NCI-H526 treated with DMSO at 0.1 percent for 48 hours (cell line): Measurements from ENCODE around the gene SVEP1.
"Not testable (repeated sequence)": the region's sequence is repeated elsewhere in the genome, so short reads cannot be mapped to it uniquely, and the experiment has no call there.

Experiments
- DNase-seq: peaks from one replicate; lab custom pipeline; 2025; lab: John Stamatoyannopoulos, UW

Gene SVEP1

DNA sequence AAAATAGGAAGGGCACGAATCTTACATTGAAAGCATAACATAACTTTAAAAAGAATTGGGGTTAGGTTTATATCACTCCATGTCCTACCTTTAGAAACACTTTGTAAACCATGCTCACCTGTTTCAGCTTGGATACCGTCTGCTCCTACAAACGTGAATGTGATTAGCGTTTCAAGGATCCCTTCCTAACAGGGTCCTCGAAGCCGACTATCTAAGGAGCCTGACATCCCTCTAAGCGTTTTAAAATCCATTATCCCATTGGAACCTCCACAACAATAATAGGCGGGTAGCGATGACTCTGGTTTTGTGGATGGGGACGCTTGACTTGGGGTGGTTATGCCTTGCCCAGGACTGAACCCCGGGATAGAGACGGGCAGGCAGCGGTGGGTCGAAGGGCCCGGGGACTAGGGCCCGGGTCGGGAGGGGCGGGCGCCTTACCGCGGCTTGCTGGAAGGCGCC lies 937 bp downstream of the SVEP1 start:
- DNase-seq: no peak

- no peak for DNase-seq
These were observed 3.6 kb downstream of the SVEP1 start for GRCh38 chr9:110575945-110576344.

DNA sequence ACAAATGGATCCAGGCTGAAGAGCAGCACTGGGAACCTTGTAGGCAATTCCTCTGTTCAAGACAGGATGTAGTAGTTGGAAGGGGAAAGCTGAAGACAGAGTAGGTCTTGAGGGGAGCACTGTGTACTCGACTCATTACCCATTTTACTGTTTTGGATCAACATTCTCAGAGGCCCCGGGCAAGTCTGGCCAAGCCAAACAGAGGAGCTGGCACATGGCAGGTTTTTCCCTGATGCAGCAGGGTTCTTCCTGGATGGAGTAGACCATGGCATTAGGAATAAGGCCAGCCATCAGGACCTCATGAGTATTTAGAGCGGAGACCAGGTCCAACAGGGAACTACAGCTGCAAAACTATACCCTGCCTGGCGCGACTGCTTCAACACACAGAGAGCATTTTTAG lies 4.4 kb downstream of the SVEP1 start:
- DNase-seq: no peak

GRCh38 chr9:110573305-110573704 lies 6.2 kb downstream of the SVEP1 start:
- DNase-seq: no peak

DNA sequence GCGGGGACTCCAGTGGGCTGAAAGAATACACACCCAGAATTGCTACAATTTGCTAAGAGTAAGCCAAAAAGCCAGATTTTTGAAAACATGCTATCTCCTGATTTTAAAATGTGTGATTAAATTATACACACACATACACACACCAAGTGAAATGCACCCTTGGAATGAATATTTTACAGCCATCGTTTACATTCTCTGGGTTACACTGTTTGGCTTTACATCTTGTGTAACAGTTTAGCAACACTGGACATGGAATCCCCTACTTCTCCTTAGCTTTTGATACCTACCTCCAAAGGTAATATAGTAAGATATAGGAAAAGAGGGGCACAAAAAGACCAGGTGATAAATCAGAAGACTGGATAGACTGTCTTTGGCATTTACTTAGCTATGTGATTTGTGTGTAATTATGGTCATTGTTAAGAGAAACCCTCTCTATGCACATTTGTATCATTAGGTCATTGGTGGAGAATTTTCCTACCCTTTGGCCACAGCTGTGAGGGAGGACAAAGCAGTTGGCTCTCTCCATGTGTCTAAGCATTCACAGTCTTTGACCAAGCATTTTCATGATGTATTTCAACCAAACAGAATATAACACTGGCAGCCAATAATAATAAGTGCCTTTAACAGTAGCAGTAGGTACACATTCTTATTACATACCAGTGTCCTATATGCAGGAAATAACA lies 7.6 kb downstream of the SVEP1 start:
- no peak for DNase-seq

GRCh38 chr9:110566156-110566555 lies 13.4 kb downstream of the SVEP1 start:
- DNase-seq: no peak

- no peak for DNase-seq
These were observed 17.7 kb downstream of the SVEP1 start for GRCh38 chr9:110561826-110562225.

DNA sequence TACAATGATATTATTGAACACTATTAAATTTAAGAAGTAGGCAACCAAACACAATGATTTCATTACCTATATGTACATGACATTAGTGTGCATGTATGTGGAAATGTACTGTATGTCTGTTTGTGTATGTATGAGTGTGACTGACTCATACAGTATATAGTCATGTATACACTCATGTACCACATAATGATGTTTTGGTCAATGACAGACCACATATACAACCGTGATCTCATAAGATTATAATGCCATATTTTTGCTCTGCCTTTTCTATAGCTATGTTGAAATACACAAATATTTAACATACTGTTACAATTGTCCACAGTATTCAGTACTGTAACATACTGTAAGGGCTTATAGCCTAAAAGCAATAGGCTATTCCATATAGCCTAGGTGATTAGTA lies 19.7 kb downstream of the SVEP1 start:
- DNase-seq: no peak

- DNase-seq: no peak
These were observed 23.8 kb downstream of the SVEP1 start for GRCh38 chr9:110555551-110556331.

DNA sequence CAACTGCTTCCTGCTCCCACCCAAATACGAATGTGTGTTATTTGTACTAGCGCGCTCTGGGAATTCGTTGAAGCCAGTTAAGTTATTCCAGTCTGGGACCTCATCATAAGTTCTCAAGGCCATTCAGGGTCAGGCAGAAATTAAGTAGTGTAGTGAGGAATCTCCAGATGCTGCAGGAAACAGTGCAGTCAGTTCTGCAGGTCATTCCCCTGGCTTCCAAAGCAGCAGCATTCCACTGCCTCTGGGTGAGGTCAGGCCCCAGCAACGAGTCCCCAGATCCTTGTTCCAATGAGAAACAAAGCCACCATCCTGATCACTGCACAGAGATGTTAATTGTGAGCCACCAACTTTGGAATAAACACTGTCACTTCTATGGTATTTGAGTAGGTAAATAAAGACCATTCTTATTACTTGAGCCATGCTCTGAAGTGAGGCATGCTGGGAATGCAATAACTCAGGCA lies 33.1 kb downstream of the SVEP1 start:
- DNase-seq: no peak

GRCh38 chr9:110545705-110546104 lies 33.8 kb downstream of the SVEP1 start:
- no peak for DNase-seq

- DNase-seq: no peak
These were observed 35.9 kb downstream of the SVEP1 start for GRCh38 chr9:110543631-110544051.

DNA sequence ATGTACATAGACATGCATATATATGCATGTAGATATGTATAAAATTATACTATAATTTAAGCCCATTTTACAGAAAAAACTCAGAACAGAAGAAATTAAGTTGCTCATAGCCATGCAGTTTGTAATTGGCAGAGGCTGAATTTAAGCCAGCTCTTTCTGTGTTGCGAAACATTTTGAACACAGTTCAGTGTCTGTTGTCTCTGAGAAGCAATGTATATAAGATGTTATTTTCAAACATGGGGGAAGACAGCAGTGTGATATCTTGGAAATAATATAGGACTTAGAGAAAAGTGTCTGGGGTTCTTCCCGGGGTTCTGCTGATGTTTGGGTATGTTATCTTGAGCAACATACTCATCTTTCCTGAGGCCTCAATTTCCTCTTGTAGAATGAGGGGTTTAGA lies 37.6 kb downstream of the SVEP1 start:
- no peak for DNase-seq

GRCh38 chr9:110538647-110539041 lies 40.9 kb downstream of the SVEP1 start:
- DNase-seq: no peak

DNA sequence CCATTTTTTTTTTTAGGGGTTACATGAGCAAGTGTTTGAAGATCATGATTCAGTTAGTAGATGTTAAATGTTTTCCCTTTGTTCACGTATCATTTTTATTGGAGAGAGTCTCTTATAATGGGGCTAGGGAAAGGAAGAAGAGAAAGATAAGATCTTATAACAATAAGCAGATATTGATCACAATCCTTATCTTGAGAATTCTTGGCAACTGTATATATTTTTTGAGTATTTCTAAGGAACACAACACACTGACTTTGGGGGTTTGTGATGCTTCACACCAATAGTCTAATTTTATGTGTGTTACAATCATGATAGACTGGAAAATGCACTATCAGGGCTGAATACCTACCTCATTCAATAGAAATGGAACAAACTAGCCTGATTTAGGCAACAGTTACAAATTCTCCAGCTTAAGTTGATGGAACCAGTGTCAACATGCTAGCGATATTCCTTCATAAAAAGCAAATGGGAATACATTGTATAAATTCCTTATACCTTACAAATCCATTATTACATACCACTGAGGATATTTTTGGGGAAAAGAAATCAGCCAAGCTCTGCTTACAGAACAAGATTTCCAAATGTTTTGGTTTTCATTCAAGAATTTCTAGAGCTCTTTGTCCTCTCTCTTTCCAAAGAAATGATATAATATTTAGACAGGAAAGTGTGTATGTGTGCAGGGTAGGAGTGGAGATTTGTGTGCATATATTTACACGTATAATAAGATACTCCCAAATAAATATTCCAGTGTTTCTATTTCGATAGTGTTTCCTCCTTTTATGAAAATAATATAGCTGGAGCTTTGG lies 41.5 kb downstream of the SVEP1 start:
- DNase-seq: no peak

GRCh38 chr9:110536822-110537221 lies 42.7 kb downstream of the SVEP1 start:
- DNase-seq: no peak

GRCh38 chr9:110534162-110534561 lies 45.4 kb downstream of the SVEP1 start:
- not testable (repeated sequence) for DNase-seq

DNA sequence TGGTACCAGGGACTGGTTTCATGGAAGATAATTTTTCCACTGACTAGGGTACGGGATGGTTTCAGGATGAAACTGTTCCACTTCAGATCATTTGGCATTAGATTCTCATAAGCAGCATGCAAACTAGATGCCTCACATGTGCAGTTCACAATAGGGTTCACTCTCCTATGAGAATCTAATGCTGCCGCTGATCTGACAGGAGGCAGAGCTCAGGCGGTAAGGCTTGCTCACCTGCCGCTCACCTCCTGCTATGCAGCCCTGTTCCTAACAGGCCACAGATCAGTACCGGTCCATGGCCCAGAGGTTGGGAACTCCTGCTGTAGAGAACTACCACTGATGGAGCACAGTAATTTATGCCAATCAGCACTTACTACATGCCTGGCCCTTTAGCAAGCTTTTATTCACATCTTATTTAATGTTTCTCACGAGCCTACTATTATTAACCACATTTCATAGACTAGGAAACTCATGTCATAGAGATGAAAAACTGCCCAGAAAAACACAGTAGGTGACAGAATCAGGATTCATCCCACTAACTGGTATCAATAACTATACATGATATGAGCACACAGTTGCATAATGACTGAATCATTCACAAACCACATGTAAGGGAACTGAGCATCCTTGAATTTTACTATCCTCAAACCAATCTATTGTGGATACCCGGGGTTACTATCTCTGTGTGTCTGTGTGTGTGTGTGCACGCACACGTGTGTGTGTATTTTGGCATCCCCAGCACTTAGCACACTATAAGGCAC lies 46.5 kb downstream of the SVEP1 start:
- DNase-seq: no peak

- no peak for DNase-seq
These were observed 47.8 kb downstream of the SVEP1 start for GRCh38 chr9:110531776-110532175.

GRCh38 chr9:110531241-110531640 lies 48.3 kb downstream of the SVEP1 start:
- not testable (repeated sequence) for DNase-seq

GRCh38 chr9:110528645-110529044 lies 50.9 kb downstream of the SVEP1 start:
- DNase-seq: no peak

DNA sequence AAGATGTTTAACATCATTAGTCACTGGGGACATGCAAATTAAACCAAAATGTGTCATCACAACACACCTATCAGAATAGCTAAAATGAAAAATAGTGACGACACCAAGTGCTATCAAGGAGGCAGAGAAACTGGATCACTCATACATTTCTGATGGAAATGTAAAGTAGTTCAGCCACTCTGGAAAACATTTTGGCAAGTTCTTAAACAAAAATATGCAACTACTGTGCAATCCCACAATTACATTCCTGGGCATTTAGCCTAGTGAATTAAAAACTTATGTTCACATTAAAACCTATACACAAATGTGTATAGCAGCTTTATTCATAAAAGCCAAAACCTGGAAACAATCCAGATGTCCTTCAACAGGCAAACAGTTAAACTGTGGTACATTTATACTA lies 53.1 kb downstream of the SVEP1 start:
- DNase-seq: no peak
